GM18870 (cell line): ENCODE results near the gene NUPR1.
"Not testable (repeated sequence)": the region's sequence is repeated elsewhere in the genome, so short reads cannot be mapped to it uniquely, and the experiment has no call there.

ENCODE experiments used
- ATAC-seq: cut with Tn5 transposase; IDR thresholded peaks from one replicate; pipeline ENCODE4 v1.9.1; 2021; ENCODE audit warnings: moderate library complexity; ENCODE audit not compliant: unreplicated experiment

Gene NUPR1, protein sequence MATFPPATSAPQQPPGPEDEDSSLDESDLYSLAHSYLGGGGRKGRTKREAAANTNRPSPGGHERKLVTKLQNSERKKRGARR

DNA sequence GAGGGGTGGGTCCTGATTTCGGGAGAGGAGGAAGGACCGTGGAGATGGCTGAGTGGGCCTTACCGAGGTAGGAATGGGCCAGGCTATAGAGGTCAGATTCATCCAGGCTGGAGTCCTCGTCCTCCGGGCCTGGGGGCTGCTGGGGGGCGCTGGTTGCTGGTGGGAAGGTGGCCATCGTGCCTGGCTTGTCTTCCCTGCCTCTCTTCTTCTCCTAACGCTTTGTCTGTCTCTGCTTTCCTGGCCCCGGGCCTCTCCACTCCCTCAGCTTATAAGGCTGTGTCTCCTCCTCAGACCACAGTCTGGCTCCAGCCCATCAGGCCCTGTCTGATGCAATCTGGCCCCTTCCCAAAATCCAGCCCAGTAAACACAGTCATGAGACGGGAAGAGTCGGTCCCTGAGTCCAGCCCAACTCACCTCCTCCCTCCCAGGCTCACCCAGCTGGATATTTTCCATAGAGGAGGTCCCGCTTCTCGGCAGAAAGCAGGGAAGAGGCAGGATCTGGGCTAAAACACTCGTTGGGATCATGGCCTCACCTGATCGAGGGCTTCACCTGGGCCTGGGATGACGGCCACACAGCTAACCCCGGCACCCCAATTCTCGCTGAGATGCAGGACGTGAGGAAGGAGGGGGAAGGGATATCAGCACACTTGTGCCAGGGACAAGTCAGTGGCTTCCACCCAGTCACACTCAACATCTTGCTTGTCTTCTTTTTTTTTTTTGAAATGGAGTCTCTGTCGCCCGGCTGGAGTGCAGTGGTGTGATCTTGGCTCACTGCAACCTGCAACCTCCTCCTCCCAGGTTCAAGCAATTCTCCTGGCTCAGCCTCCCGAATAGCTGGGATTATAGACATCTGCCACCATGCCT lies at the start of gene NUPR1:
Gene NUPR1, minus strand, starts transcription at position 242 of the 864 bp plus-strand sequence. Its CDS starts 67 bp downstream, at position 175.
- no peak for ATAC-seq

DNA sequence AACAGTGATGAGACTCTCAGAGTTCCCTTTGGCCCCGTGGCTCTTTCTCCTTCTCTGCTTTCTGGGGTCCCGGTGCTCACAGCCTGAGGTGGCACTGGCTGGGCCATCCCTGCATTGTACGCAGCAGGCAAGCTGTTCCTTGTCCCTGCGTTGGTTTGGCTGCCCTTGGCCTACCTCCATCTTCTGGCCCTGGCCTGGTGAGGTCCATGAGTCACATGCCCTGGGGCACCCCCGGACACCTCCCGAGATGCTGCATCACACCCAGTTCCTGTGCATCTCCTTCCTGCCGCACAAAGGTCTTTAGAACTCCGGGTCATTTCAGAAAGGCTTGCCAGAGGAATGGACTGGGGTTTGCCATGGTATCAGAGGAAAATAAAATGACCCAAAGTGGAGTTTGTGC lies 48.6 kb upstream of the NUPR1 start:
- ATAC-seq = no peak

DNA sequence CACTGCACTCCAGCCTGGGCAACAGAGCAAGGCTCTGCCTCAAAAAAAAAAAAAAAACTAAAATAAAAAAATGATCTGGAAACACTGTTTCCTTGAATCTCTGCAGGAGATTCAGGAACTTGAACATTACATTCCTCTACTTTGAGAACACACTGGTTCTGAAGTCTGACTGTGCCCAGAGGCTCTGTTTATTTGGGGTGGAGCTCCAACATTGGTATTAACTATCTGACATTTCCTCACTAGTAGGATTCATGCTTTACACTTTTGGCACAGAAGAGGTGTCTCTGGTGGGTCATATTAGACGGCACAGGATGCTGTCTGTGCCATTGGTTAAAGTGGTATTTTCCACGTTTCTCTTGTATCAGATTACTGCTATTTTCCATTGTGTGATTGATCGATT lies 47.7 kb upstream of the NUPR1 start:
- ATAC-seq = no peak

DNA sequence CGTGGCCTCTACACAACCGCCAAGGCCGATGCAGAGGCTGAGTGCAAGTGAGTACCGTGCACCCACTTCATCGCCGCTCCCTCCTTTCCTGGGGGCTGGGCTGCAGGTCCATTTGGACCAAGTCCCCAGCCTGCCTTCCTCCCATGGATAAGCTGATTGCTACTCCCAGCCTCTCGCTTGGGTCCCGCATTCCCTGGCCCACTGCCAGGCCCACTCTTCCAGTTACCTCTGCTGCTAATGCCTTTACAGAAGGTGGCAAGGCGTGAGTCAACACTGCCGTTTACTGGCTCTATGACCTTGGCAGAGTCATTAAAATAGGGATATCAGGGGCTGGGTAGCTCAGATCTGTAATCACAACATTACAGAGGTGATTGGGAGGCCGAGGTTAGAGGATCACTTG lies 46.9 kb upstream of the NUPR1 start:
- no peak for ATAC-seq

DNA sequence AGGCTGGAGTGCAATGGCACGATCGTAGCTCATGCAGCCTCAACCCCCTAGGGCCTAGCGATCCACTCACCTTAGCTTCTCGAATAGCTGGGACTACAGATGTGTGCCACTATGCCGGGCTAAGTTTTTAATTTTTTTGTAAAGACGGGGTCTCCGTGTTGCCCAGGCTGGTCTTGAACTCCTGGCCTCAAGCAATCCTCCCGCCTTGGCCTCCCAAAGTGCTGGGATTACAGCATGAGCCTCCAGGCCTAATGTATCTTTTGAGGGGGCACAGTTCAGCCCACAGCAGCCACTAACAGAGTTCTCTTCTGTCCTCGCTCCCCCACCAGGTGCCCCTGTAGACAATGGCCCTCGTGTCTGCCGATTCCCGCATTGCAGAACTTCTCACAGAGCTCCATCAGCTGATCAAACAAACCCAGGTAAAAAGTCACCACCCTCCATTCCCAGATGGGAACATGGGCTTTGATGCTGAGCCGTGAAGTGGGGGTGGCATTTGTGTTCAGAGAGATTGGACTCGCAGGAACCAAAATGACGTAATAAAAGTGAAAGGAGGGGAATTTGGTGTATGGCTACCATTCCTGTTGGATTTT lies 42.0 kb upstream of the NUPR1 start:
- no peak for ATAC-seq

DNA sequence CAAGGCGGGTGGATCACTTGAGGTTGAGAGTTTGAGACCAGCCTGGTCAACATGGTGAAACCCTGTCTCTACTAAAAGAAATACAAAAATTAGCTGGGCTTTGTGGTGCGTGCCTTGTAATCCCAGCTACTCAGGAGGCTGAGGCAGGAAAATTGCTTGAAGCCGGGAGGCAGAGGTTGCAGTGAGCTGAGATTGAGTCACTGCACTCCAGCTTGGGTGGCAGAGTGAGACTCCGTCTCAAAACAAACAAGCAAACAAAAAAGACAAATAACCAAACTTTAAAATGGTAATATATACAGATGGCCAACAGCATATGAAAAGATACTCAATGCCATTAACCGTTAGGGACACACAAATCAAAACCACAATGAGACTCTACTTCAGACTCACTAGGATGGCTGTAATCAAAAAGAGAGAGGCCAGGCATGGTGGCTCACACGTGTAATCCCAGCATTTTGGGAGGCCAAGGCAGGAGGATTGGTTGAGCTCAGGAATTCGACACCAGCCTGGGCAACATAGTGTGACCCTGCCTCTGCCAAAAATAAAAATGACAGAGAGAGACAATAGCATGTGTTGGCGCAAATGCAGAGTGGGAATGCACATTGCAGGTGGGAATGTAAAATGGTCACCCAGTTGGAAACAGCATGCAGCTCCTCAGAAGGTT lies 36.8 kb upstream of the NUPR1 start:
- ATAC-seq = no peak

DNA sequence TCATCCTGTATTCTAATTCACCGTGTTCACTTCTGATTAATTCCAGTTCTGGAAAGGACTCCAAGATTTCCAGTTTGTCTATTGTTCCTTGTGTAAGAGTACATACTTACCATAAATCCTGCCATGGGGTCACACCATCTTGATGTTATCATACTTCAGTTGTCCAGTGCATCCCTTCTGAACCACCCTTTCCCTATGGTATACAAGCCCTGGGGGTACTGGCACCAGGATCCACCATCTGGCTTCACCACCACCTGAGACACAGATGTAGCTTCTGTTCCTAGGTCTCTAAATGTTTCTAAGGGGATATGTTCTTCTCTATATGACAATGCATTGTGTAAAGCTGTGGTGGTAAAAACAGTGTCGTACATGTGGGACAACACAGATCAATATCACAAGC lies 36.2 kb upstream of the NUPR1 start:
- ATAC-seq = no peak

DNA sequence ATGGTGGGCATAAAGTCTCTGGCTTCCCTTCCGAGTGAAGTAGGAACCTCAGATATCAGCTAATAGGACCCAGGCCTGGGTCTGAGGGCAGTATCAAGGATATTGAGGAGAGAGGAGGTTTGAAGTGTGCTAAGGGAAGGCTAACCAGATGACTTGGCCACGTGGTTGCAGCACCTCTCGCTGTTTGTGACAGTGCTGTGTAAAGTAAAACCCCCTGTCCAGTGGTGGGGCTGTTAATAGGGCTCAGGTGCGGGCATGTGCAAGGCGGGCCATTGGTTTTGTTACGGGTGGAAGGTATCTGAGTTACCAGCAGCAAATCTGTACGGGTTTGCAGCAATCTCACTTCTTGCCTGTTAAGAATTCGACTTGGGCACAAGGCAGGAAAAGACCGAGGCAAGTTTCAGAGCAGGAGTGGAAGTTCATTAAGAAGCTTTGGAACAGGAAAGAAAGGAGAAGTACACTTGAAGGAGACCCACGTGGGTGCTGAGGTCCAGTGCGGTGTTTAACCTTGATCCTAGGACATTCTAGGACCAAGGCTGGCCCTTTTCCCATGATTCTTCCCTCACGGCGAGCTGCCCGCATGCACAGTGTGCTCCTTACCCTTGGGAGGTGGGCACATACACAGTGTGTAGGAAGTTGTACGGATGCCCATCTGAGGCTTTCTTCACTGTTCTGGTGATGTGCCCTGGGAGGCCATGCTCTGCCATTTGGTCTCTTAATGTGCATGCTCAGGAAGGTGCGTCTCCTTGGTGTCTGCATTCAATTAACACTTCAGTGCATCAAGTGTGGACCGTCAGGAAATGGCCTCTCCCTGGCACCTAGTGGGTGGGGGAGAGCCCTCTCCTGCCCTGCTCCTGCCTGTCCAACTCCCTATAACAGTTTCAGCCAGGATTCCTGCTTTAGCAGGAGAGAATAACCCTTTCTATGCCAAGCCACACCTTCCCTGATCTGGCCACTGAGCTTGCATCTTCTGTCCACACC lies 35.3 kb upstream of the NUPR1 start:
- ATAC-seq = no peak

DNA sequence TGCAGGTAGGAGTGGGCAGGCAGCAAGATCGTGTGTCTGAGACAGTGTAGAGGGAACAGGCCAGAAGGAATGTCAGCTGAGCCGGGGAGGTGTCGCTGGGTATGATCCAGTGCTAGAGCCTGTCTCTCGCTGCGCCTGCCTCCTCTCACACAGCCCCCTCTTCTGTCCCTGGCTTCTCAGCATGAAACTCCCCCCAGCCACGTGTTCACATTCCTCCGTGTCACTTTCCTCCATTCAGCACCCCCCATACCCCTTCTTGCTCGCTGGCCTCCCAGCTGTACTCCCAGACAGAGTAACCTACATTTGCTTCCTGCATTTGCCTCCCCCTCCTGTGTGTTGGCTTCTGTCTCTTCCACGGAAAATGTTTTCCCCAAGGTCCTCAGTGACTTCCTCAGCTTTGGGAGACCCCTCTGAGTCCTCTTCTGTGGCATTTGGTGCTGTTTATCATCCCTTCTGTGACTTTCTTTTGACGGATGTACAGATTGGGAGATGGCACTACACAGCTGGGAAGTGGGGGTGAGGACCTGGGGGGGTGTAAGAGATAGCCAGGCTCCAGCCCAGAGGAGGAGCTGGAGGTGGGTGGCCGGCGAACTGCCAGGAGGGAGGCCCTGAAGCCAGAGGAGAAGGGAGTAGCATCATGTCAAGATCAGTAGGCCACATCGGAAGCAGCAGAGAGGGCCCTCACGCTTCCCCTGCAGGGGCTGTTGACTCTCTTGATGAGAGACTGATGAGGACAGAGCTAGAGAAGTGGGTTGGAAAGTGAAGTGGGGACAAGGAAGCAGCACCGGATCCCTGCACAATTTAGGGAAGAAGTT lies 34.1 kb upstream of the NUPR1 start:
- no peak for ATAC-seq

DNA sequence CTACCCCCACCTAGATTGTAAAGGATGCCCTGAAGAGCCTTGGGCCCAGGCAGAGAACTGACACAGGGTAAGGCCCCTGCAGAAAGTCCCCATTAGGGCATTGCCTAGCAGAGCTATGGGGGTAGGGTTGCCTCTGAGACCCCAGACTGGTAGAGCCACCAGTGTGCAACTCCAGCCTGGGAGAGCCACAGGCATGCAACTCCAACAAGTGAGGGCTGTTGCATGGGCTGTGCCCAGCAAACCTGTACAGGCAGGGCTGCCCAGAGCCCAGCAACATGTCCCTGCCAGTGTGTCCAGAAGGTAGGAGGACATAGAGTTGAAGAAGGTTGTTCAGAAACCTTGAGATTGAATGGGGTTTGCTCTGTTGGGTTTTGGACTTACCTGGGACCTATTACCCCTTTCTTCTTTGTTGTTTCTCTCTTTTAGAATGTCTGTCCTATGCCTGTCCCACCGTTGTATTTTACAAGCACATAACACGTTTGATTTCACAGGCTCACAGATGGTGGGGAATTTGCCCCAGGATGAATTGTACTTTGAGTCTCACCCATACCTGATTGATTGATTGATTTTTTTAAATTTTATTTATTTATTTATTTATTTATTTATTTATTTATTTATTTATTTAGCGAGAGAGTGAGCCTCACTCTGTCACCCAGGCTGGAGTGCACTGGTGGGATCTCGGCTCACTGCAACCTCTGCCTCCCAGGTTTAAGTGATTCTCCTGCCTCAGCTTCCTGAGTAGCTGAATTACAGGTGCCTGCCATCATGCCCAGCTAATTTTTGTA lies 31.4 kb upstream of the NUPR1 start:
- no peak for ATAC-seq

DNA sequence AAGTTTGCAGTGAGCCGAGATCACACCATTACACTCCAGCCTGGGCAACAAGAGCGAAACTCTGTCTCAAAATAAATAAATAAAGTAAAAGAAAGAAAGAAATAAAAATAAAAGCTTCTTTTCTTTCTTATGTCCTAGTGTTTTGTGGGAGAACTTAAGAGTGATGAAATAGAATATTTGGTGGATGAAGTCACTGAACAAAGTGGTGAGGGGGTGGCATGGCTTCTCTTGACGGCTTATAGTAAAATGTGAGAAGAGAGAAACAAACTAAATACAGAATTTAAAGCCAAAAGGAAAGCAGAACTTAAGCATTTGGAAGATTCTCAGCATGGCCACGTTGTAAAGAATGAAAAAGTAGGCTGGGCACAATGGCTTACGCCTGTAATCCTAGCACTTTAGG lies 30.2 kb upstream of the NUPR1 start:
- no peak for ATAC-seq

DNA sequence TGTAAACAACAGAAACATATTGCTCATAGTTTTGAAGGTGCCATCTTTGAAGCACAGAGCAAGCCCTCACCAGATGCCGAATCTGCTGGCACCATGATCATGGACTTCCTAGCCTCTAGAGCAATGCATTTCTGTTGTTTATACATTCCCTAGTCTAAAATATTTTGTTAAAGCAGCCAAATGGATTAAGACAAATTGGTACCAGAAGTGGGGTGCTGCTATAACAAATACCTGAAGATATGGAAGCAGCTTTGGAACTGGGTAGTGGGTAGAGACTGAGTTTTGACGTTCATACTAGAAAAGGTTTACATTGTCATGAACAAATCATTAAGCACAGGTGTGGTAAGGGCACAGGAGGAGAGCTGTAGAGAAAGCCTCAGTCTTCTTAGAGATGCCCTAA lies 28.5 kb upstream of the NUPR1 start:
- no peak for ATAC-seq

DNA sequence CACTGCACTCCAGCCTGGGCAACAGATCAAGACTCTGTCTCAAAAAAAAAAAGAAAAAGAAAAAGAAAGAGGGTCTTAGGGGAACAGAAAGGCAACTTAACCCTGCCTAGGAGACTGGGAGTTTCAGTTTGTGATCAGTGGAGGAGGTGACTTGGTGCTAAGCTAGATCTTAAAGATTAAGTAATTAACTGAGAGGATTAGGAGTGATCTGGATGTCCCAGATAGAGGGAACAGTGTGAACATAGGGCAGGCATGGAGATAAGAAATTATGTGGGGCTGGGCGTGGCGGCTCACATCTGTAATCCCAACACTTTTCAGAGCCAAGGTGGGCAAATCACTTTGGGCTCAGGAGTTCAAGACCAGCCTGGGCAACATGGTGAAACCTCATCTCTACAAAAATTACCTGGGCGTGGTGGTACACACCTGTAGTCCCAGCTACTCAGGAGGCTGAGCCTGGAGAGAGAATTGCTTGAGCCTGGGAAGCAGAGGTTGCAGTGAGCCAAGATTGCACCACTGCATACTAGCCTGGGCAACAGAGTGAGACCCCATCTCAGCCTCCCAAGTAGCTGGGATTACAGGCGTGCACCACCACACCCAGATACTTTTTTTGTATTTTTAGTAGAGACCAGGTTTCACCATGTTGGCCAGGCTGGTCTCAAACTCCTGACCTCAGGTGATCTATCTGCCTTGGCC lies 27.6 kb upstream of the NUPR1 start:
- ATAC-seq = not testable (repeated sequence)

DNA sequence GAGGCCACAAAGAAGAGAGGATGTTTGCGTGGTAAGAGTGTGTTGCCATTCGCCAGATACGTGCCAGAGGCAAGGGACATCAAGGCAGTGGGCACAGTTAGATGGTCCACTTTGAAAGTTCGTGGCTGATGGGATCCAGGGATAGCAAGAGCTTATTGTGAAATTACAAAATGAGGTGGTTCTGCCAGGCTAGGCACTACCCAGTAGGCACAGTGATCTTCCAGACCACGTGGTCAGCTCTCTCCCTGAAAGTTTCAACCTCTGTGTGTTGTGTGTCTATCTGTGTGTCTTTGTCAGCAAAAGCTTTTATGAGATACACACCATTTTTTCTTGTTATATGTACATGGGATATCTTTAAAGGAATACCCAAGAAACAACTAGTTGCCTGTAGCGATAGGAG lies 24.4 kb upstream of the NUPR1 start:
- ATAC-seq = no peak

DNA sequence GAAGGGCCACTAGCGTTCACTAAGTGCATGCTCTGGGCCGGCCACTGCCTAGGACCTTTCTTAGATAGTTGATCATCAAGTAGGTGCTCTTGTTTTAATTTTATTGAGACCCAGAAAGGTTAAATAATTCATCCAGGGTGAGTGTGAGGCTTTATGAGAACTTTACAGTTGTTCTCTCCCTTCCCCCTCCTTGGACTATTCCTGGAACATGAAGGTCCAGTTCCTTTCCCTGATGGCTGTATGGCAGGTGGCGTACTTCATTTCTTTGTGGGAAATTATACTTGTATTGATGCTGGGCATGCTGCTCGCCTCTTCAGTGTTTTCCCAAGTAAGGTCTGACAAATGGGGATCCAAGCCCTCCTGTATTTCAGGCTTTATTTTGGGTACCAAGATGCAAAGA lies 23.4 kb upstream of the NUPR1 start:
- no peak for ATAC-seq

DNA sequence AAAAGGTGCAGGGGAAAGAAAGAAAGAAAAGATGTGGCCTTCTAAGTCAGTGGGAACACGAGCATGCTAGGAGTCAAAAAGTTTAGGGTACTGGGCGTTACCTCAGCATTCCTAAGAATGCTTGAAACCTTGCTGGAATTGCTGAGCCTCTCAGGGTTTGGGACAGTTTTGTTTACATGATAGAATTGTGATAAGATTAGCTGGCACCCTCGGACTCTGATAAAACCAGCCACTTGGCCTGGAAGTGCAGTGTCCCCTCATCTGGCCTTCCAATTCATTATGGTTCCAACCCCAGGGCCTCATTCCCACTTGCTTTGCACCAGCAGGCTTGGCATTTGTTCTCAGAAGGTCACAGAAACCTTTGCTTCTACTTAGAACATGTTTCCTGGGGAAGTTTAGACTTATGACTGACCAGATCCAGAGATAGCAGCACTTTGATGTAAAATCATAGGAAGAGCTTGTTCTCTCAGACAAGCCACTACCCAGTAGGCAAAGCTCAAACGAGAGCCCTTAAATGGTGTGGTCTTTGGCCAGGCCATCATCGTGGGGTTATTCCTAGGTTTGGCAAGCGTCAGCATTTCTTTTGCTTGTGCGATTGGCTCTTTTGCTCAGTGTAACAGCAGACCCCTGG lies 22.9 kb upstream of the NUPR1 start:
- ATAC-seq = no peak

DNA sequence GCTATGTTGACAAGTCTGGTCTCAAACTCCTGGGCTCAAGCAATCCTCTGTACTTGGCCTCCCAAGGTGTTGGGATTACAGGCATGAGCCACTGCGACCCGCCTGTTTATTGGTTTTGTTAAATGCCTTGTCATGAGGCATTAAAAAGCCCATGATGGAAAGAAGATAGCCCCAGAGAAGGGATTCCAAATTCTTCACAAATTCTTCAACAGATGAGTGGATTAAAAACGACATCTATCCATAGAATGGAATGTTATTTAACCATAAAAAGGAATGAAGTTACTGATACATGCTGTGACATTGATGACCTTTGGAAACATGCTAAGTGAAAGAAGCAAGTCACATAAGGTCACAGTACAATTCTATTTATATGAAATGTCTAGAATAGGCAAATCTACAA lies 19.7 kb upstream of the NUPR1 start:
- ATAC-seq = no peak

DNA sequence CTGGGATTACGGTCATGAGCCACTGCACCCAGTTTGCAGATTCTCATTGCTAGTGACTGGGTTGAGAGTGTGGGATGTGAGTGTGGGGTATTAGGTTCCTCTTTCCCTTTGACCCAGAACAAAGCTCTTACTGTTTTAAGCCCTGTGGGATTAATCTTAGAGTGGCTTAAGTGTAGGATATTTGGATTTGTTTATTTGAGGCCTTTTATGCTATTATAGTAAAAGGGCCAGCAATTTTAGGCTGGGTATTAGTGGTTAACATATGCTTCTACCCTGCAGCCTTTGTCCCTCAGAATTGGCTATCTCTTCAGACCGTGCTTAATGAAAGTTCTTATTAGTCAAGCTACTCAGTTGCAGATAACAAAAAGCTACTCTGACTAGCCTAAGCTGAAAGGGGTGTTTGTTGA lies 18.1 kb upstream of the NUPR1 start:
- ATAC-seq = no peak
